Right lobe of liver (tissue), 6 donors: ENCODE measurements around the gene HOXA4. TPM values are rescaled to one million over a fixed set of nuclear protein-coding genes. Genes with fewer than 3 reads are reported as not detected.

Experiments
- ATAC-seq, 4 donors: fragments of 200-7000 bp; cut with Tn5 transposase; one replicate each; pipeline ENCODE4 v1.9.1; 2020; ENCODE audit warnings: mild to moderate bottlenecking in 4 of 4, moderate library complexity in 4 of 4
- DNase-seq, 3 donors: peaks; one replicate each; pipeline ENCODE4 v3.0.0-alpha.2; 2020
- H3K27ac ChIP-seq, 3 donors: fragments of 200-600 bp; one replicate each; pipeline ENCODE4 v1.8.0; 2022
- H3K27me3 ChIP-seq, 2 donors: fragments of 200-600 bp; one replicate each; pipeline ENCODE4 v1.8.0; 2022
- H3K36me3 ChIP-seq, 4 donors: fragments of 200-600 bp; sonication (generic) in 1 of 4; one replicate each; pipeline versions ENCODE4 v1.5.1 to v1.8.0; 2017 to 2022; ENCODE audit warnings: control low read depth in 1 of 4
- H3K4me1 ChIP-seq, 4 donors: fragments of 200-600 bp; sonication (generic) in 1 of 4; one replicate each; pipeline versions ENCODE4 v1.5.1 to v1.8.0; 2017 to 2022; ENCODE audit warnings: control low read depth in 1 of 4
- H3K4me3 ChIP-seq, 3 donors: fragments of 200-600 bp; one replicate each; pipeline ENCODE4 v1.8.0; 2022
- H3K9me3 ChIP-seq, 4 donors: fragments of 200-600 bp; sonication (generic) in 1 of 4; one replicate each; pipeline versions ENCODE4 v1.5.1 to v1.8.0; 2017 to 2022; ENCODE audit warnings: control low read depth in 1 of 4
- POLR2A ChIP-seq: fragments of 450-650 bp; IDR thresholded peaks from one replicate; pipeline ENCODE4 v1.6.1; 2017; ENCODE audit warnings: antibody characterized with exemption, mild to moderate bottlenecking
- WGBS: methylation state at CpG from one replicate; pipeline ENCODE4 v1.1.6; 2018; ENCODE audit warnings: low coverage, low lambda C conversion rate; ENCODE audit not compliant: insufficient coverage; ENCODE audit errors: missing lambda C conversion rate; 5-methylcytosine and 5-hydroxymethylcytosine counted together
- intact Hi-C, 2 donors: fragments of 100-400 bp; cut with DNase I; formaldehyde crosslinking; loops; one replicate each; pipeline versions ENCODE4 v1.11.2 to v1.14.1; 2022
- total RNA-seq, 6 experiments: library from RNA; depleted of rRNA in 2 of 6; stranded (reverse); fragments of >200 nt in 2 of 6; fragmentation: NEBNext Ultra II Directional in 3 of 6; extraction: Animal tissue kit (Norgen Biotek cat#: 25700) in 3 of 6; gene quantifications; one replicate each; pipeline versions ENCODE4 v1.1.0 to v1.2.4, GENCODE V29; 2016 to 2023
- TF ChIP-seq, protein P1 (sequence below), 4 donors: fragments of 200-600 bp in 3 of 4; fragments of 450-650 bp in 1 of 4; IDR thresholded peaks; one replicate each; pipeline versions ENCODE4 v1.5.1 to v1.8.0; 2016 to 2022; ENCODE audit warnings: antibody characterized with exemption in 4 of 4, mild to moderate bottlenecking in 2 of 4
- donor health status: DM: no; HTN: yes; CAD: no.
- donor health status: DM: no; HTN: no; CAD: no.
- donor health status: DM: no; HTN: no; CAD: no.
- donor health status: DM: no; HTN: yes; CAD: no.
- donor health status: DM: no; HTN: yes; CAD: no.

Gene HOXA4
- total RNA-seq, 6 experiments from 2014 or later = 0.55 to 1.6 (median 0.75) TPM; not detected in 1

DNA sequence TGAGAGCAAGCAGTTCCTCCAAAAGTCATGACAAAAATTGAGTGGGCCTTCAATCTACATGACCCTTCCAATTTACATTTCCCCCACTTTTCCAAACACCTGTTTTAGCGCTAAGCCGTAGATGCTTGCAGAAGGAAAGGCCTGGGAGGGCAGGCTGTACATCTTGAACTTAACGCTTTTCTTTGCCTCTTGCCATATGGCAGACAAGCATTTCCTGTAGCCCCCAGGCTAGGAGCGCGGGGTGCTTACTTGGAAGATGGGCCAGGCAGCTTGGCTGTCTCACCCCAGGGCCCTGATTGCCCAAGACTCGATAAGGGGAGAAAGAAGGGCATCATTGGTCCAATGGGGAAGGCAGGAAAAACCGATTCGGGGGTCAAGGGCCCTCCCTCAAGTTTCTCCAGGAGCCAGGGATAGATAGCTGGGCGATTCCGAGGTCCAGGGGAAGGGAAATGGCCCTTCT, 41.8 kb upstream of the HOXA4 start:
- Histone ChIP-seq H3K9me3 (no peaks in the 10 kb centered on the region), H3K36me3 (no peaks in the 10 kb centered on the region), H3K27me3 (peaks cover 45 to 97% of the 10 kb centered on the region in 2 donors), H3K27ac (no peak overlapping the region), H3K4me3 (no peak overlapping the region), H3K4me1 (peaks cover 0 to 7% (median 0%) of the 10 kb centered on the region in 4 donors)
- intact Hi-C loops = no loop called here
- TF ChIP-seq, protein P1, sequence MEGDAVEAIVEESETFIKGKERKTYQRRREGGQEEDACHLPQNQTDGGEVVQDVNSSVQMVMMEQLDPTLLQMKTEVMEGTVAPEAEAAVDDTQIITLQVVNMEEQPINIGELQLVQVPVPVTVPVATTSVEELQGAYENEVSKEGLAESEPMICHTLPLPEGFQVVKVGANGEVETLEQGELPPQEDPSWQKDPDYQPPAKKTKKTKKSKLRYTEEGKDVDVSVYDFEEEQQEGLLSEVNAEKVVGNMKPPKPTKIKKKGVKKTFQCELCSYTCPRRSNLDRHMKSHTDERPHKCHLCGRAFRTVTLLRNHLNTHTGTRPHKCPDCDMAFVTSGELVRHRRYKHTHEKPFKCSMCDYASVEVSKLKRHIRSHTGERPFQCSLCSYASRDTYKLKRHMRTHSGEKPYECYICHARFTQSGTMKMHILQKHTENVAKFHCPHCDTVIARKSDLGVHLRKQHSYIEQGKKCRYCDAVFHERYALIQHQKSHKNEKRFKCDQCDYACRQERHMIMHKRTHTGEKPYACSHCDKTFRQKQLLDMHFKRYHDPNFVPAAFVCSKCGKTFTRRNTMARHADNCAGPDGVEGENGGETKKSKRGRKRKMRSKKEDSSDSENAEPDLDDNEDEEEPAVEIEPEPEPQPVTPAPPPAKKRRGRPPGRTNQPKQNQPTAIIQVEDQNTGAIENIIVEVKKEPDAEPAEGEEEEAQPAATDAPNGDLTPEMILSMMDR (IDR thresholded peaks at IDR 0.05) = no peak
- ATAC-seq (no peak), DNase-seq (peak in 1 of 3 donors; percentile 27)
- 0% methylated on average over 5 of the region's 10 CpGs for WGBS

DNA sequence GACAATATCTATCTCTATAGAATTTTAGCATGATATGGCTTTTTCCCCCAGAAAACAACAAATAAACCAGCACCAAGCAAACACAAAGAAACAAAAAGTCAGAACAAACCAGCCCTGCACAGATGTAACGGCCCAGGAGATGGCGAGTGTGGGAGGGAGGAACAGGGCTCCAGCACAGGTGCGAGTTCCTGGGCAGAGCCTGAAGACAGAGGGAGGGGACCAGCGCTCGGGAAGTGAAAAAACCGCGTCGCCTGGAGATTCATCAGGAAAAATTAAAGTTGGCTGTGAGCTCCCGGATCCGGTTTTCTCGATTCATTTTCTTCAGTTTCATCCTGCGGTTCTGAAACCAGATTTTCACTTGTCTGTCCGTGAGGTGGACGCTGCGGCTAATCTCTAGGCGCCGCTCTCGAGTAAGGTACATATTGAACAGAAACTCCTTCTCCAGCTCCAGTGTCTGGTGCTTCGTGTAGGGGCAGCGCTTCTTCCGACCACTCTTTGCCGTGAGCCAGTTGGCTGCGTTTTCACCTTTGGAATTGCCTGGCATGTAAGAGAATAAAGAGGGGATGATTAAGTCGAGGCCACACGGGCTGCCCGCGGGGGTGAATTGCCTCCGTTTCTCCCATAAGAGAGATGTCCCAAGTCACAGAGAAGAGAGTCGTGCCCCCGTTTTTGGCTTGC, 41.2 kb upstream of the HOXA4 start:
- Histone ChIP-seq H3K9me3 (no peaks in the 10 kb centered on the region), H3K27me3 (peaks cover 45 to 97% of the 10 kb centered on the region in 2 donors), H3K4me1 (peaks cover 0 to 7% (median 0%) of the 10 kb centered on the region in 4 donors), H3K4me3 (no peak overlapping the region), H3K27ac (no peak overlapping the region), H3K36me3 (no peaks in the 10 kb centered on the region)
- ATAC-seq = no peak
- peak in 1 of 3 donors; percentile 28 for DNase-seq
- TF ChIP-seq, protein P1 (IDR thresholded peaks at IDR 0.05) = no peak
- no peak for TF ChIP-seq POLR2A
- intact Hi-C loops = no loop called here
- 7% methylated on average over 24 of the region's 30 CpGs for WGBS

DNA sequence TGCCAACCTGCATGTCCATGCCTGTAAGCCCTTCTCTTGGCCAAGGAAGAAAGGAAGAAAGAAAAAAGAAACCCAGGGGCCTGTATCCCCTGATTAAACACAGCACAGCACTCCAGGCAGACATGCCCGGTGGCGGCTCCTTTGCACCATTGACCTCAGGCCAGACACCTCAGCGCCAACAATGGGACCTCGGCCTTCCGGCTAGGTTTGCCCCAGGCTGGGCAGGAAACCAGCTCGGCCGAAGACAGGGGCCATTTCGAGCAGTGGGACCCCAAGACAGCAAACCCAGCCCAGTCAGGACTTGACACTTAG, 40.7 kb upstream of the HOXA4 start:
- TF ChIP-seq, protein P1 (IDR thresholded peaks at IDR 0.05) = no peak
- no peak for TF ChIP-seq POLR2A
- peaks cover 0 to 7% (median 0%) of the 10 kb centered on the region in 4 donors for H3K4me1 ChIP-seq
- H3K27me3 ChIP-seq = peaks cover 50 to 97% of the 10 kb centered on the region in 2 donors
- no peak overlapping the region for H3K27ac ChIP-seq
- peak in 1 of 3 donors; percentile 50 for DNase-seq
- 6% methylated on average over 8 of the region's 8 CpGs for WGBS
- H3K9me3 ChIP-seq = no peaks in the 10 kb centered on the region
- intact Hi-C loops = no loop called here
- no peaks in the 10 kb centered on the region for H3K36me3 ChIP-seq
- no peak overlapping the region for H3K4me3 ChIP-seq
- ATAC-seq = no peak

DNA sequence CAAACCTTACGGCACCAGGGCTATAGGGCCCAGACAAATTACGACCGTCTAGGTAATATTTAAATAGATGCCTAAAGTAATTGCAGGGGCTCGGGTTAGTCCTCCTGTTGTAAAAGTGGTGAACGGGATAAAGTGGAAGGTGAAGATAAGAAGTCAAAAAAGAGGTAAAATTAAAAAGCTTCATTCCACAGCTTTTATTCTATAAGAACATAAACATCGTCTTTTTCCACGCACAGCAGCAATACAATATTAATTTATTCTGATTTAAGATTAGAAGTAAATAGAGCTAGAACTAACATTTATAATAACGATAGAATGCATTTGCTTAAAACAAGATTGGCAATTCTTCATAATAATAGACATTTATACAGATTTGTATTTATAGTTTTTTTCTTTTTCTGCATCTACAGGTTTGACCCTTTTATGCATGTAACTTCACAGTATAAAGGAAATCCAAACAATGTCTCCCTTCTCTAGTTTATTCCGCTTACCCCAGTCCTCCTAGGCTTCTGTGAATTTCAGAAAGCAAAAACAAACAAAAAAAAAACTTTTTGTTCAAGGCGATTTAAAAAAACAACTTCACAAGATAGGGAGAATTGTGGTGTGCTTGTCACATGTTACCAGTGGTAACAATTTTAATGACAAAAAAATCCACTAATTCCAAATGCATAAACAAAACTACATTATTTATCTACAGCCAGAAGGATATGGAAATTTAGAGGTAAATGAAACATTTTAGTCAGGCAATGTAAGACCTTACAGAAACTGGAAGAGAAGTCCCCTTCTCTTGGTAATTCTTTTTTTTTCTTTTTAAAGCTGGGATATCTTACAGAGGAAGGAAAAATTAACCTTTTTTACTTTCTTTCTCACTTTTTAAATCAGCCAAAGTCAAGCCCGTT, 40.1 kb upstream of the HOXA4 start:
- TF ChIP-seq, protein P1 (IDR thresholded peaks at IDR 0.05) = no peak
- TF ChIP-seq POLR2A = no peak
- Histone ChIP-seq H3K36me3 (no peaks in the 10 kb centered on the region), H3K27me3 (peaks cover 55 to 97% of the 10 kb centered on the region in 2 donors), H3K9me3 (no peaks in the 10 kb centered on the region), H3K4me3 (no peak overlapping the region), H3K4me1 (peaks cover 0 to 7% (median 0%) of the 10 kb centered on the region in 4 donors), H3K27ac (no peak overlapping the region)
- ATAC-seq = no peak
- WGBS = 12% methylated on average over 11 of the region's 11 CpGs
- intact Hi-C loops = no loop called here
- no peak for DNase-seq
